OCI-LY3 (cell line): ENCODE data around the gene CSNK2B.

Experiments
- EZH2phosphoT487 ChIP-seq: fragments of 200-600 bp; shearing (Covaris generic); IDR thresholded peaks from 2 replicates; pipeline ENCODE4 v1.6.1; 2018; ENCODE audit warnings: antibody characterized with exemption, mixed run types, low read depth
- TF ChIP-seq, protein P1 (sequence below): fragments of 200-600, 300-600 bp; sonication (generic); IDR thresholded peaks from 2 replicates; pipeline ENCODE4 v1.5.1; 2014; ENCODE audit warnings: antibody characterized with exemption, low read length, low read depth

DNA sequence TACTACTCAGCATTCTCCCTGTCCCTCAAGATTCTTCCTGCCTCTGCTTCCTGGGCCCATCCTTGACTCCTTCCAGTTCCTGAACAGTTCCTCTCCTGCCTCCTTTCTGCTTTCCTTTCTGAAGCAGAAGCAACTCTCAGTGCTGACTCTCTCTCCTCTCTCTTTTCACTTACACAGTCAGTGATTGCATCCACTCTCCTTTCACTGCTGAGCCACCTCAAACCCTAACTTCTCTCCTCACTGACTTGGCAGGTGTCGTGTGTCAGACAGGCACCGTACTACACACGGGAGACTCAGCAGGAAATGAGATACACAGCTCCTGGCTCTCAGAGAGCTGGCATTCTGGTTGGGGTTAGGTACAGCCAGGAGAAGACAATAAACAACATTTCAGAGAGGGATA, 31.7 kb downstream of the CSNK2B start:
- TF ChIP-seq, protein P1, sequence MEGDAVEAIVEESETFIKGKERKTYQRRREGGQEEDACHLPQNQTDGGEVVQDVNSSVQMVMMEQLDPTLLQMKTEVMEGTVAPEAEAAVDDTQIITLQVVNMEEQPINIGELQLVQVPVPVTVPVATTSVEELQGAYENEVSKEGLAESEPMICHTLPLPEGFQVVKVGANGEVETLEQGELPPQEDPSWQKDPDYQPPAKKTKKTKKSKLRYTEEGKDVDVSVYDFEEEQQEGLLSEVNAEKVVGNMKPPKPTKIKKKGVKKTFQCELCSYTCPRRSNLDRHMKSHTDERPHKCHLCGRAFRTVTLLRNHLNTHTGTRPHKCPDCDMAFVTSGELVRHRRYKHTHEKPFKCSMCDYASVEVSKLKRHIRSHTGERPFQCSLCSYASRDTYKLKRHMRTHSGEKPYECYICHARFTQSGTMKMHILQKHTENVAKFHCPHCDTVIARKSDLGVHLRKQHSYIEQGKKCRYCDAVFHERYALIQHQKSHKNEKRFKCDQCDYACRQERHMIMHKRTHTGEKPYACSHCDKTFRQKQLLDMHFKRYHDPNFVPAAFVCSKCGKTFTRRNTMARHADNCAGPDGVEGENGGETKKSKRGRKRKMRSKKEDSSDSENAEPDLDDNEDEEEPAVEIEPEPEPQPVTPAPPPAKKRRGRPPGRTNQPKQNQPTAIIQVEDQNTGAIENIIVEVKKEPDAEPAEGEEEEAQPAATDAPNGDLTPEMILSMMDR, result no peak
- TF ChIP-seq EZH2phosphoT487, result no peak
